CD4-positive, CD25-positive, alpha-beta regulatory T cell (primary cell): ENCODE results near the gene DENND10. TPM values are rescaled to one million over a fixed set of nuclear protein-coding genes. Genes with fewer than 3 reads are reported as not detected.
A peak's percentile ranks its signal among the peaks of the same experiment; 100 is the strongest.
"Not testable (repeated sequence)": the region's sequence is repeated elsewhere in the genome, so short reads cannot be mapped to it uniquely, and the experiment has no call there.

ENCODE experiments used
- ATAC-seq, 2 donors: fragments of 150-1000 bp; cut with Tn5 transposase; one replicate each; pipeline ENCODE4 v1.10.0; 2021; ENCODE audit warnings: low read depth in 2 of 2, moderate number of reproducible peaks in 2 of 2, moderate library complexity in 1 of 2
- DNase-seq, 3 donors: peaks; one replicate each; pipeline versions ENCODE4 v3.0.0 to v3.0.0-alpha.2; 2012 to 2022; ENCODE audit warnings: mixed read lengths in 1 of 3
- H3K27ac ChIP-seq: one replicate; pipeline ENCODE4 v1.7.0; 2013; ENCODE audit warnings: mild to moderate bottlenecking, low read length; ENCODE audit not compliant: insufficient read depth, poor library complexity, severe bottlenecking
- H3K27me3 ChIP-seq: one replicate; pipeline ENCODE4 v1.7.0; 2013; ENCODE audit warnings: low read length; ENCODE audit not compliant: control insufficient read depth, insufficient read depth
- H3K36me3 ChIP-seq: one replicate; pipeline ENCODE4 v1.7.0; 2013; ENCODE audit warnings: mild to moderate bottlenecking, low read length, moderate library complexity; ENCODE audit not compliant: control insufficient read depth, insufficient read depth
- H3K4me1 ChIP-seq: 2 replicates; pipeline ENCODE4 v1.7.0; 2013; ENCODE audit warnings: mild to moderate bottlenecking, low read length; ENCODE audit not compliant: insufficient read depth, control insufficient read depth, poor library complexity, severe bottlenecking
- H3K4me3 ChIP-seq: one replicate; pipeline ENCODE4 v1.7.0; 2013; ENCODE audit warnings: low read depth, mild to moderate bottlenecking, low read length, moderate library complexity
- H3K9me3 ChIP-seq, 2 experiments: 1 replicate in 1 of 2; 2 replicates in 1 of 2; pipeline ENCODE4 v1.7.0; 2013; ENCODE audit warnings: low read length in 2 of 2, mild to moderate bottlenecking in 1 of 2, moderate library complexity in 1 of 2; ENCODE audit not compliant: control insufficient read depth in 2 of 2
- H3K27ac Mint-ChIP-seq, 3 donors: one replicate each; pipeline ENCODE4 v1.8.0; 2020 to 2022; ENCODE audit warnings: mild to moderate bottlenecking in 3 of 3, mixed read lengths in 3 of 3, moderate library complexity in 2 of 3
- H3K27me3 Mint-ChIP-seq: one replicate; pipeline ENCODE4 v1.8.0; 2022; ENCODE audit warnings: mild to moderate bottlenecking, mixed read lengths
- H3K36me3 Mint-ChIP-seq: one replicate; pipeline ENCODE4 v1.8.0; 2020; ENCODE audit warnings: mixed read lengths
- H3K4me1 Mint-ChIP-seq, 4 donors: one replicate each; pipeline ENCODE4 v1.8.0; 2020 to 2022; ENCODE audit warnings: mixed read lengths in 4 of 4, mild to moderate bottlenecking in 1 of 4
- H3K4me3 Mint-ChIP-seq, 4 donors: one replicate each; pipeline ENCODE4 v1.8.0; 2020 to 2022; ENCODE audit warnings: mild to moderate bottlenecking in 4 of 4, mixed read lengths in 4 of 4, moderate library complexity in 3 of 4
- H3K9me3 Mint-ChIP-seq, 7 donors: one replicate each; pipeline ENCODE4 v1.8.0; 2020 to 2022; ENCODE audit warnings: mixed read lengths in 7 of 7, mild to moderate bottlenecking in 3 of 7, moderate library complexity in 2 of 7
- polyA plus RNA-seq, 4 donors: library from polyadenylated mRNA; unstranded; fragments of 300-500 nt; fragmentation: Illumina TruSeq; gene quantifications; one replicate each; pipeline ENCODE4 v1.2.3, GENCODE V29; 2021
- total RNA-seq: library from RNA; stranded (reverse); gene quantifications from one replicate; pipeline ENCODE4 v1.2.3, GENCODE V29; 2022

Gene DENND10
- total and polyA plus RNA-seq, 5 donors from 2014 or later: 72.3 to 121 (median 91.0) TPM

DNA sequence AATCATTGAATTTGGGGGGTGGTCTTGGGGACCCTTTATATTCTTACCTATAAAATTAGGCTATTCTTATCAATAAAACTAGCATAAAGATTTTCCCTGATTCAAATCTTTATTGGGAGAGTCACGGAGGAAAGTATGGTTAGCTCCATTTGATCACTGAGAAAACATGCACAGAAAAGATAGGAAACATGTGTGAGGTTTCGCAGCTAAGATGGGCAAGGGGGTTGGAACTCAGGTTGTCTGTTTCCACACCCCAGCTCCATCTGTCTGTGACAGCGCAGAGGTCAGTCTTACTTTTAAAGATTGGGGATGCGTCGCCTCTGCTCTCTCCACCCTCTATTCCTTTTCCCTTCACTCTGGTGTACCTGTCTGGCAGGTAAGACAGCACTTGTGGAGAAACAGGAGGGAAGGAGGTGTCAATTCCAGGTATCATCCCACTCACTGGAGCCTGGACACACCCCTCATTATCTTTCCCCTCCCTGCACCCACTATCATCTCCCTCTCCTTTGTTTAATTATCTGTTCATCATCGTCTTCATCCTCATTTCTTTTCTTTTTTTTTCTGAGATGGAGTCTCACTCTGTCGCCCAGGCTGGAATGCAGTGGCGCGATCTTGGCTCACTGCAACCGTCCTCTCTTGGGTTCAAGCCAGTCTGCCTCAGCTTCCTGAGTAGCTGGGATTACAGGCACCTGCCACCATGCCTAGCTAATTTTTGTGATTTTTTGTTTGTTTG is 2.4 kb upstream of the DENND10 start:
- no peaks in the 10 kb centered on the region for H3K27me3 Mint-ChIP-seq
- peaks cover 0 to 2% (median 0%) of the 10 kb centered on the region in 7 donors for H3K9me3 Mint-ChIP-seq

DNA sequence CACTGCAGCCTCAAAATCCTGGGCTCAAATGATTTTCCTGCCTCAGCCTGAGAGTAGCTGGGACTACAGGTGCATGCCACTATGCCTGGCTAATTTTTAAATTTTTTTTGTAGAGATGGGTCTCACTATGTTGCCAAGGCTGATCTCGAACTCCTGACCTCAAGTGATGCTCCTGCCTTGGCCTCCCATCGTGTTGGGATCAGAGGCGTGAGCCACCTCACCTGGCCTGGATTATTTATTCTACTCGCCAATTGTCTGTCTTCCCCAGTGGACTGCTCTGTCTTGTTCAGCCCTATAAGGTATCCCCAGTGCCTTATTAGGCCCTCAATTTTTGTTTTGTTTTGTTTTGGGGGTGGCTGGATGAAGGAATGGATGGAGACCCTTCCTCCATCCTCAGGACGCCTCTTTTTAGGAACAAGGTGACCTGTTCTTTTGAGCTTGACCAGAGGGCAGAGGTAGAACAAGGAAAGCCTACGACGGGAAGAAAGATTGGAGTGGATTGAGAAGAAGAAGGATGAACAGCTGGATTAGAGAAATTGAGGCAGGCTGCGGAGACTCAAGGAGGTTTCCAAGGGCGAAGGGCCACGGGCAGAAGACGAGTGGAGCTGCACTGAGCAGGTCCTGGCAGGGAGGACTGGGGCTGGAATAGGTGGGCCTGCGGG is 541 bp upstream of the DENND10 start:
- peaks cover 8 to 52% (median 20%) of the 10 kb centered on the region in 4 donors for H3K4me1 Mint-ChIP-seq
- H3K36me3 Mint-ChIP-seq: peaks cover 6% of the 10 kb centered on the region
- no peak for ATAC-seq
- H3K4me3 Mint-ChIP-seq: peak overlapping the region; percentile 88 to 94 (median 90)
- Histone ChIP-seq H3K4me3 (peak overlapping the region; percentile 21), H3K4me1 (peaks cover 13% of the 10 kb centered on the region), H3K27me3 (no peaks in the 10 kb centered on the region), H3K27ac (peak overlapping the region; percentile 67), H3K36me3 (no peaks in the 10 kb centered on the region), H3K9me3 (no peaks in the 10 kb centered on the region)
- H3K27me3 Mint-ChIP-seq: no peaks in the 10 kb centered on the region
- peak overlapping the region in 2 of 3 donors; percentile 87 to 93 for H3K27ac Mint-ChIP-seq
- DNase-seq: no peak
- peaks cover 0 to 2% (median 0%) of the 10 kb centered on the region in 7 donors for H3K9me3 Mint-ChIP-seq

More for the DNA sequence above, 2.4 kb upstream of the DENND10 start:
- H3K4me1 ChIP-seq: peaks cover 15% of the 10 kb centered on the region
- no peaks in the 10 kb centered on the region for H3K36me3 Mint-ChIP-seq
- no peak for DNase-seq
- no peaks in the 10 kb centered on the region for H3K9me3 ChIP-seq
- no peak overlapping the region for H3K27ac ChIP-seq
- no peak overlapping the region for H3K4me3 ChIP-seq
- peak overlapping the region in 2 of 4 donors; percentile 47 to 62 for H3K4me3 Mint-ChIP-seq
- peak overlapping the region; percentile 38 to 87 (median 84) for H3K27ac Mint-ChIP-seq
- H3K36me3 ChIP-seq: no peaks in the 10 kb centered on the region
- ATAC-seq: no peak
- peaks cover 8 to 46% (median 17%) of the 10 kb centered on the region in 4 donors for H3K4me1 Mint-ChIP-seq
- H3K27me3 ChIP-seq: no peaks in the 10 kb centered on the region

DNA sequence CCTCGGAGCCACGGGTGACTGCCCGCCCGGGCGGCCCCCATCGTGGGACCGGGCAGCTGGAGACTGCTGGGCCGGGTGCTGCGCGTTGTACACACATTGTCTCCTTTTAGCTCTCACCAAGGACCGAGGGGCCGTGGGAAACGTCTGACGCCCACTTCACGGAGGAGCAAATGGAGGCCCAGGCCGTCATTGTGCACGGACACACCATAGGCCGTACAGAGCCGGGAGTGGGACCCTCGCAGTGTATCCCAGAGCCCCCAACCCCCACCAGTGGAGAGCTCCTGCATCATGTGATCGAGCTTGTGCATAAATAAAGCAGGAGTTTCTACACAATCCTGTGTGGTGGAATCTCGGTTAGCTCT is 722 bp downstream of the DENND10 start:
- Histone ChIP-seq H3K27me3 (no peaks in the 10 kb centered on the region), H3K27ac (no peak overlapping the region), H3K4me3 (peak overlapping the region; percentile 78), H3K36me3 (peaks cover 10% of the 10 kb centered on the region), H3K9me3 (no peaks in the 10 kb centered on the region), H3K4me1 (peaks cover 13% of the 10 kb centered on the region)
- Mint-ChIP-seq H3K4me1 (peaks cover 12 to 52% (median 22%) of the 10 kb centered on the region in 4 donors), H3K4me3 (peak overlapping the region; percentile 86 to 91 (median 88)), H3K36me3 (peaks cover 9% of the 10 kb centered on the region), H3K9me3 (peaks cover 0 to 2% (median 0%) of the 10 kb centered on the region in 7 donors), H3K27ac (peak overlapping the region in 2 of 3 donors; percentile 31 to 82), H3K27me3 (no peaks in the 10 kb centered on the region)
- peak in 1 of 3 donors; percentile 12 for DNase-seq
- ATAC-seq: no peak

DNA sequence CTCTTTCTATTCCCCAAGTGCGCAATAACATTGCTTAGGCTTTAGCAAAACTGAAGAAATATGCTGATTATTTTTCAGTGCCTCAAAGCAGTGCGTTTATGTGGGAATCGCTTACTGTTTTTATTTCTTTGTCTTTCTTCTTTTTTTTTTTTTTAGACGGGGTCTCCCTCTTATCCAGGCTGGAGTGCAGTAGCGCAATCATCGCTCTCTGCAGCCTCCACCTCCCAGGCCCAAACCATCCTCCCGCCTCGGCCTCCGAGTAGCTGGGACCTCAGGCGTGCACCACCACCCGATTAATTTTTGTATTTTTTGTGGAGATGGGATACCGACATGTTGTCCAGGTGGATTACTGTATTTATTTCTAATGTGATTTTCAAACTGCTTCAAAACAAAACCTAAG is 1.2 kb downstream of the DENND10 start:
- H3K9me3 Mint-ChIP-seq: peaks cover 0 to 2% (median 0%) of the 10 kb centered on the region in 7 donors

DNA sequence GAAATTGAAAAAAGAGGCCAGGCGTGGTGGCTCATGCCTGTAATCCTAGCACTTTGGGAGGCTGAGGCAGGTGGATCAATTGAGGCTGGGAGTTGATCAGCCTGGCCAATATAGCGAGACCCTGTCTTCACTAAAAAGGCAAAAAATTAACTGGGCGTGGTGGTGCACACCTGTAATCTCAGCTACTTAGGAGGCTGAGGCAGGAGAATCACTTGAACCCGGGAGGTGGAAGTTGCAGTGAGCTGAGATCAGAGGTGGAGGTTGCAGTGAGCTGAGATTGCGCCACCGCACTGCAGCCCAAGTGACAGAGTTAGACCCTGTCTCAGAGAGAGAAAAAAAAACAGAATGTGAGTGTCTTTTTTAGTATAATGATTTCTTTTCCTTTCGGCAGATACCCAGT is 2.0 kb downstream of the DENND10 start:
- H3K9me3 ChIP-seq, DNase-seq, H3K27me3 Mint-ChIP-seq, H3K27me3 ChIP-seq, H3K9me3 Mint-ChIP-seq, H3K36me3 Mint-ChIP-seq, ATAC-seq, H3K27ac ChIP-seq: not testable (repeated sequence)
- peaks cover 12 to 48% (median 24%) of the 10 kb centered on the region in 4 donors for H3K4me1 Mint-ChIP-seq
- H3K4me3 Mint-ChIP-seq: peak overlapping the region; percentile 86 to 91 (median 88)
- peak overlapping the region; percentile 8 to 92 (median 67) for H3K27ac Mint-ChIP-seq
- Histone ChIP-seq H3K4me3 (peak overlapping the region; percentile 2), H3K4me1 (peaks cover 13% of the 10 kb centered on the region), H3K36me3 (peaks cover 20% of the 10 kb centered on the region)

More for the DNA sequence above, 1.2 kb downstream of the DENND10 start:
- DNase-seq (no peak), ATAC-seq (no peak)
- Histone ChIP-seq H3K27me3 (no peaks in the 10 kb centered on the region), H3K36me3 (peaks cover 15% of the 10 kb centered on the region), H3K4me3 (peak overlapping the region; percentile 78), H3K27ac (no peak overlapping the region), H3K9me3 (no peaks in the 10 kb centered on the region), H3K4me1 (peaks cover 13% of the 10 kb centered on the region)
- Mint-ChIP-seq H3K4me3 (peak overlapping the region; percentile 86 to 91 (median 88)), H3K36me3 (peaks cover 9% of the 10 kb centered on the region), H3K27ac (peak overlapping the region; percentile 8 to 92 (median 79)), H3K4me1 (peaks cover 12 to 54% (median 24%) of the 10 kb centered on the region in 4 donors), H3K27me3 (no peaks in the 10 kb centered on the region)

DNA sequence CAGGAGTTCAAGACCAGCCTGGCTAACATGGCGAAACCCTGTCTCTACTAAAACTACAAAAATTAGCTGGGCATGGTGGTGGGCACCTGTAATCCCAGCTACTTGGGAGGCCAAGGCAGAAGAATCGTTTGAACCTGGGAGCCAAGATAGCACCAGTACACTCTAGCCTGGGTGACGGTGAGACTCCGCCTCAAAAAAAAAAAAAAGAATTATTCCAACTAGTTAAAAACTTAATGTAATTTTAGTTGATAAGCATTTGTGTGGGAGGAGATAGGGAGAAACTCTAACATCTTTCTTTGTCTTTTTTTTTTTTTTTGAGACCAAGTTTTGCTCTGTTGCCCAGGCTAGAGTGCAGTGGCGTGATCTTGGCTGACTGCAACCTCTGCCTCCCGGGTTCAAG is 3.2 kb downstream of the DENND10 start:
- not testable (repeated sequence) for H3K27me3 Mint-ChIP-seq, H3K9me3 Mint-ChIP-seq, H3K27me3 ChIP-seq, H3K27ac Mint-ChIP-seq, H3K27ac ChIP-seq, H3K9me3 ChIP-seq, DNase-seq, ATAC-seq, H3K4me3 ChIP-seq
- Mint-ChIP-seq H3K4me1 (peaks cover 12 to 43% (median 26%) of the 10 kb centered on the region in 4 donors), H3K4me3 (peak overlapping the region in 1 of 4 donors; percentile 30), H3K36me3 (peaks cover 11% of the 10 kb centered on the region)
- Histone ChIP-seq H3K36me3 (peaks cover 31% of the 10 kb centered on the region), H3K4me1 (peaks cover 13% of the 10 kb centered on the region)

DNA sequence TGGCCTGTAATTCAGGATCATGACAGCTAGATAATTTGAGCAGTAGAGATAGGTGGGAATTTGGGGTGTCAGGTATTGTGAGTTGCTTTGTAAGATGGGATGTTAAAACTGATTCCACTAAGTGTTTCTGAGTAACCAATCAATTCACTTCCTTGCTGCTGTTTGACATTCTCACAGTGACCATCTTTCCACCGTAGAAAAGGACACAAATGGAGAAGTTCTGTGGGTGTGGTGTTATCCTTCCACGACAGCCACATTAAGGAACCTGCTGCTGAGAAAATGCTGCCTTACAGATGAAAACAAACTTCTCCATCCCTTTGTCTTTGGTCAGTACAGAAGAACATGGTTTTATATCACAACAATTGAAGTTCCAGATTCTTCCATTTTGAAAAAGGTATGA is 3.9 kb downstream of the DENND10 start:
- Mint-ChIP-seq H3K36me3 (peaks cover 12% of the 10 kb centered on the region), H3K4me1 (peaks cover 7 to 39% (median 24%) of the 10 kb centered on the region in 4 donors), H3K27ac (peak overlapping the region in 2 of 3 donors; percentile 15 to 47), H3K4me3 (peak overlapping the region in 2 of 4 donors; percentile 30 to 88)
- H3K27ac ChIP-seq, ATAC-seq, DNase-seq, H3K9me3 Mint-ChIP-seq, H3K9me3 ChIP-seq, H3K27me3 ChIP-seq, H3K27me3 Mint-ChIP-seq, H3K4me3 ChIP-seq: not testable (repeated sequence)
- peaks cover 36% of the 10 kb centered on the region for H3K36me3 ChIP-seq
- H3K4me1 ChIP-seq: peaks cover 13% of the 10 kb centered on the region
